PC-9 (cell line): ENCODE results near the gene CCDC86. TPM values are rescaled to one million over a fixed set of nuclear protein-coding genes. Genes with fewer than 3 reads are reported as not detected.

Experiments
- BruUV-seq: library from RNA; stranded (reverse); fragments of 400-500 nt; replicated peaks from 2 replicates; lab custom pipeline; 2021; lab: Mats Ljungman, UMichigan
- CTCF ChIA-PET: fragments of 300-600 bp; sonication (Branson Sonifier 250); formaldehyde crosslinking; loops from one replicate; lab custom pipeline; 2022; ENCODE audit warnings: antibody characterized with exemption; lab: Charles Lee
- POLR2A ChIA-PET: fragments of 300-600 bp; sonication (Branson Sonifier 250); formaldehyde crosslinking; loops from one replicate; lab custom pipeline; 2022; ENCODE audit warnings: antibody characterized with exemption; ENCODE audit not compliant: unreplicated experiment; lab: Charles Lee
- DNase-seq, 2 experiments: peaks; one replicate each; pipeline versions ENCODE4 v3.0.0 to v3.0.0-alpha.2; 2015 to 2022; ENCODE audit warnings: mixed read lengths in 1 of 2
- H2AFZ ChIP-seq: fragments of 200-600 bp; sonication (generic); 2 replicates; pipeline ENCODE4 v1.8.1; 2017; ENCODE audit warnings: antibody characterized with exemption
- H3F3A ChIP-seq: fragments of 200-600 bp; sonication (generic); 2 replicates; pipeline ENCODE4 v1.8.1; 2017; ENCODE audit warnings: antibody characterized with exemption, mild to moderate bottlenecking, low read depth; ENCODE audit not compliant: insufficient read depth
- H3K27ac ChIP-seq: fragments of 200-600 bp; sonication (generic); 2 replicates; pipeline ENCODE4 v1.6.1; 2016; ENCODE audit warnings: mixed run types
- H3K27me3 ChIP-seq: fragments of 200-600 bp; sonication (generic); 2 replicates; pipeline ENCODE4 v1.6.1; 2016; ENCODE audit warnings: low read depth, mixed run types; ENCODE audit not compliant: insufficient read depth
- H3K36me3 ChIP-seq: fragments of 200-600 bp; sonication (generic); 2 replicates; pipeline ENCODE4 v1.6.1; 2016; ENCODE audit warnings: low read depth, mixed run types
- H3K4me1 ChIP-seq: fragments of 200-600 bp; sonication (generic); replicated peaks from 2 replicates; pipeline ENCODE4 v1.6.1; 2016; ENCODE audit warnings: mixed run types; ENCODE audit not compliant: insufficient read depth
- H3K4me2 ChIP-seq: fragments of 200-600 bp; sonication (generic); 2 replicates; pipeline ENCODE4 v1.6.1; 2017; ENCODE audit warnings: mixed run types
- H3K4me3 ChIP-seq: fragments of 200-600 bp; sonication (generic); 2 replicates; pipeline ENCODE4 v1.6.1; 2016; ENCODE audit warnings: mixed run types
- H3K79me2 ChIP-seq: fragments of 200-600 bp; sonication (generic); 2 replicates; pipeline ENCODE4 v1.6.1; 2017; ENCODE audit warnings: low read depth, mixed run types
- H3K9me2 ChIP-seq: fragments of 200-600 bp; sonication (generic); 2 replicates; pipeline ENCODE4 v1.8.1; 2017; ENCODE audit warnings: mild to moderate bottlenecking; ENCODE audit not compliant: insufficient read depth
- H3K9me3 ChIP-seq: fragments of 200-600 bp; sonication (generic); 2 replicates; pipeline ENCODE4 v1.8.1; 2016; ENCODE audit warnings: low read depth; ENCODE audit not compliant: insufficient read depth
- H4K20me1 ChIP-seq: fragments of 200-600 bp; sonication (generic); 2 replicates; pipeline ENCODE4 v1.8.1; 2017; ENCODE audit not compliant: insufficient read depth
- CTCF ChIP-seq: fragments of 200-600 bp; sonication (generic); conservative IDR thresholded peaks from 2 replicates; pipeline ENCODE4 v1.6.1; 2017; ENCODE audit warnings: mixed run types, antibody characterized with exemption, mild to moderate bottlenecking, moderate library complexity
- EZH2 ChIP-seq: fragments of 200-600 bp; sonication (generic); IDR thresholded peaks from 2 replicates; pipeline ENCODE4 v1.8.0; 2017; ENCODE audit warnings: antibody characterized with exemption, low read depth
- intact Hi-C: fragments of 100-400 bp; cut with micrococcal nuclease; formaldehyde crosslinking; loops from one replicate; pipeline ENCODE4 v1.10.0; 2022; ENCODE audit not compliant: unreplicated experiment
- total RNA-seq: library from RNA; stranded (reverse); gene quantifications from 2 replicates; pipeline ENCODE4 v1.2.3, GENCODE V29; 2021

CCDC86 gene
- total RNA-seq, 1 experiment from 2014 or later, result 35.6 TPM

- CTCF ChIA-PET, result no interaction called here
Measured at GRCh38 chr11:60863550-60864521, 21.9 kb downstream of the CCDC86 start.

GRCh38 chr11:60864856-60865513, 23.1 kb downstream of the CCDC86 start:
- intact Hi-C loops, result no loop called here
- no peak overlapping the region for H2AFZ ChIP-seq
- H4K20me1 ChIP-seq, result no peaks in the 10 kb centered on the region
- 0 out of 2 replicates have a peak, but pooled peaks cover 6% of the 10 kb centered on the region for H3K4me1 ChIP-seq
- ChIA-PET POLR2A (no interaction called here), CTCF (no interaction called here)
- no peak overlapping the region for H3K27ac ChIP-seq
- H3F3A ChIP-seq, result no peaks in the 10 kb centered on the region
- no peaks in the 10 kb centered on the region for H3K79me2 ChIP-seq
- BruUV-seq, result no TSS peak
- H3K27me3 ChIP-seq, result peaks cover 5% of the 10 kb centered on the region; the same call in 1 of the 2 replicates
- H3K9me3 ChIP-seq, result no peaks in the 10 kb centered on the region
- H3K9me2 ChIP-seq, result no peaks in the 10 kb centered on the region
- H3K4me2 ChIP-seq, result no peak overlapping the region
- no peak for TF ChIP-seq CTCF
- no peak for TF ChIP-seq EZH2
- DNase-seq, result no peak
- H3K4me3 ChIP-seq, result no peak overlapping the region
- H3K36me3 ChIP-seq, result no peaks in the 10 kb centered on the region

More at GRCh38 chr11:60863550-60864521, 21.9 kb downstream of the CCDC86 start:
- H3F3A ChIP-seq, result no peaks in the 10 kb centered on the region
- no peaks in the 10 kb centered on the region for H3K36me3 ChIP-seq
- no peak overlapping the region for H3K4me3 ChIP-seq
- POLR2A ChIA-PET, result no interaction called here
- no peak overlapping the region for H2AFZ ChIP-seq
- H3K27me3 ChIP-seq, result peaks cover 5% of the 10 kb centered on the region; the same call in 1 of the 2 replicates
- H4K20me1 ChIP-seq, result no peaks in the 10 kb centered on the region
- intact Hi-C loops, result no loop called here
- no peaks in the 10 kb centered on the region for H3K79me2 ChIP-seq
- no peak overlapping the region for H3K4me2 ChIP-seq
- 0 out of 2 replicates have a peak, but pooled peaks cover 6% of the 10 kb centered on the region for H3K4me1 ChIP-seq
- H3K9me3 ChIP-seq, result no peaks in the 10 kb centered on the region
- TF ChIP-seq EZH2 (no peak), CTCF (no peak)
- no peak for DNase-seq
- BruUV-seq, result no TSS peak
- no peaks in the 10 kb centered on the region for H3K9me2 ChIP-seq
- H3K27ac ChIP-seq, result no peak overlapping the region
